Neural cell (in vitro differentiated cells): ENCODE results near the gene SND1. TPM values are rescaled to one million over a fixed set of nuclear protein-coding genes. Genes with fewer than 3 reads are reported as not detected.

Experiments
- H2AFZ ChIP-seq: fragments of 200-600, 300-800 bp; sonication (generic), shearing (Covaris generic); 2 replicates; pipeline ENCODE4 v1.6.0; 2014; ENCODE audit warnings: low read depth, mild to moderate bottlenecking, antibody characterized with exemption, low read length, moderate library complexity
- H3F3A ChIP-seq: fragments of 200-600 bp; shearing (Covaris generic); 2 replicates; pipeline ENCODE4 v1.6.1; 2016; ENCODE audit warnings: mild to moderate bottlenecking, moderate library complexity, mixed read lengths, antibody characterized with exemption, low read length; ENCODE audit not compliant: insufficient read depth, poor library complexity, severe bottlenecking
- H3K27ac ChIP-seq: fragments of 200-600, 300-800 bp; sonication (generic), shearing (Covaris generic); 2 replicates; pipeline ENCODE4 v1.5.1; 2014; ENCODE audit warnings: mild to moderate bottlenecking, low read length, moderate library complexity
- H3K27me3 ChIP-seq: fragments of 300-800, 200-600 bp; sonication (generic), shearing (Covaris generic); 2 replicates; pipeline ENCODE4 v1.6.0; 2014; ENCODE audit warnings: mild to moderate bottlenecking, low read depth, low read length, moderate library complexity; ENCODE audit not compliant: insufficient read depth
- H3K36me3 ChIP-seq: fragments of 300-800, 200-600 bp; sonication (generic), shearing (Covaris generic); 2 replicates; pipeline ENCODE4 v1.5.1; 2014; ENCODE audit warnings: mild to moderate bottlenecking, antibody characterized with exemption, low read length, moderate library complexity; ENCODE audit not compliant: insufficient read depth
- H3K4me2 ChIP-seq: fragments of 300-800, 200-600 bp; sonication (generic), shearing (Covaris generic); 2 replicates; pipeline ENCODE4 v1.6.0; 2014; ENCODE audit warnings: mild to moderate bottlenecking, low read length
- H3K4me3 ChIP-seq: fragments of 300-800, 200-600 bp; sonication (generic), shearing (Covaris generic); 2 replicates; pipeline ENCODE4 v1.5.1; 2014; ENCODE audit warnings: mild to moderate bottlenecking, low read length, moderate library complexity
- H3K79me2 ChIP-seq: fragments of 200-600 bp; shearing (Covaris generic); replicated peaks from 2 replicates; pipeline ENCODE4 v1.6.0; 2014; ENCODE audit warnings: mild to moderate bottlenecking, low read length, moderate library complexity; ENCODE audit not compliant: insufficient read depth
- H3K9ac ChIP-seq: fragments of 300-800, 200-600 bp; sonication (generic), shearing (Covaris generic); 2 replicates; pipeline ENCODE4 v1.6.1; 2016; ENCODE audit warnings: mild to moderate bottlenecking, low read length, mixed read lengths
- H3K9me2 ChIP-seq: fragments of 200-600 bp; shearing (Covaris generic); 2 replicates; pipeline ENCODE4 v1.6.1; 2016; ENCODE audit warnings: mild to moderate bottlenecking, low read length, mixed read lengths; ENCODE audit not compliant: insufficient read depth
- H3K9me3 ChIP-seq: fragments of 200-600, 300-800 bp; sonication (generic), shearing (Covaris generic); 2 replicates; pipeline ENCODE4 v1.6.1; 2016; ENCODE audit warnings: mild to moderate bottlenecking, mixed run types, low read length, moderate library complexity, mixed read lengths
- H4K20me1 ChIP-seq: fragments of 200-600 bp; shearing (Covaris generic); 2 replicates; pipeline ENCODE4 v1.6.1; 2016; ENCODE audit warnings: mild to moderate bottlenecking, mixed run types; ENCODE audit not compliant: insufficient read depth
- EP300 ChIP-seq: fragments of 450-650 bp; conservative IDR thresholded peaks from 2 replicates; pipeline ENCODE4 v1.6.1; 2014; ENCODE audit warnings: antibody characterized with exemption, mild to moderate bottlenecking, moderate library complexity; ENCODE audit not compliant: poor library complexity, severe bottlenecking
- EZH2 ChIP-seq: fragments of 200-600, 300-800 bp; shearing (Covaris generic), sonication (generic); IDR thresholded peaks from 2 replicates; pipeline ENCODE4 v1.6.1; 2014; ENCODE audit warnings: antibody characterized with exemption, low read length, borderline replicate concordance, mild to moderate bottlenecking; ENCODE audit not compliant: insufficient read depth, poor library complexity, severe bottlenecking
- MXI1 ChIP-seq: fragments of 450-650 bp; conservative IDR thresholded peaks from 2 replicates; pipeline ENCODE4 v1.6.1; 2014; ENCODE audit warnings: antibody characterized with exemption, mild to moderate bottlenecking; ENCODE audit not compliant: poor library complexity, severe bottlenecking
- POLR2AphosphoS5 ChIP-seq: IDR thresholded peaks from 2 replicates; pipeline ENCODE4 v1.6.1; 2012
- RAD21 ChIP-seq: fragments of 450-650 bp; conservative IDR thresholded peaks from 2 replicates; pipeline ENCODE4 v1.6.1; 2014; ENCODE audit warnings: antibody characterized with exemption, mild to moderate bottlenecking, moderate library complexity
- SMC3 ChIP-seq: fragments of 450-650 bp; conservative IDR thresholded peaks from 2 replicates; pipeline ENCODE4 v1.6.1; 2014; ENCODE audit warnings: antibody characterized with exemption, mild to moderate bottlenecking, moderate library complexity; ENCODE audit not compliant: poor library complexity
- TAF1 ChIP-seq: IDR thresholded peaks from 2 replicates; pipeline ENCODE4 v1.6.1; 2012; ENCODE audit warnings: low read depth
- polyA plus RNA-seq: library from polyadenylated mRNA; depleted of rRNA; stranded (reverse); fragments of >200 nt; gene quantifications from 2 replicates; pipeline ENCODE4 v1.2.3, GENCODE V29; 2014
- TF ChIP-seq, protein P1 (sequence below): IDR thresholded peaks from 2 replicates; pipeline ENCODE4 v1.6.1; 2012; ENCODE audit warnings: borderline replicate concordance
- TF ChIP-seq, protein P2 (sequence below): fragments of 450-650 bp; IDR thresholded peaks from 2 replicates; pipeline ENCODE4 v1.5.1; 2014; ENCODE audit warnings: antibody characterized with exemption, mild to moderate bottlenecking, moderate library complexity; ENCODE audit not compliant: poor library complexity, severe bottlenecking

SND1 gene
- polyA plus RNA-seq, 1 donor from 2014 or later, result 37.4 TPM

DNA sequence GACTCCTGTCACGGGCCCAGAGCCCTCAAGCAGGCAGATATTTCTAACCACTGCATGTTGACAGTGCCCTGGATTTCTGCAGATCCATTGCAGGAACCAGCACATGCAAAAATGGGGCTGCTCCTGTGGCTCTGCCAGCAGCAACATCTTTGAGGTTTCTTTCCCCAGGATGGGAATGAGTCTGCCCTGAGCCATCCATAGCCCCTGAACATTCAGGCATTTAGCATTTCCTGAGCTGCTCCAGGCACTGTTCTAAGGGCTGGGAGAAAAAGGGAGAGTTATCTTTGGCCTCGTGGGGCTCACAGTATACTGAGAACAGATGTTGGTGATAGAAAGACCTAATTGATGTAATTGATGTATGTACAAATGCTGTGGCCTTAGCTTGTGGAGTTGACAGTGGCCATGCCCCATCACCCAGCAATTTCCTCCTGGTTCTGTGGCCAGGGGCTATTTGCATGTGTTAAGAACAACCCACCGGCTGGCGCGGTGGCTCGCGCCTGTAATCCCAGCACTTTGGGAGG, 445.3 kb downstream of the SND1 start:
- H3K27me3 ChIP-seq, result no peaks in the 10 kb centered on the region
- H3K4me2 ChIP-seq, result no peak overlapping the region
- no peaks in the 10 kb centered on the region for H3K36me3 ChIP-seq
- no peaks in the 10 kb centered on the region for H3K9me3 ChIP-seq
- no peaks in the 10 kb centered on the region for H3F3A ChIP-seq
- no peak overlapping the region for H3K4me3 ChIP-seq
- no peak overlapping the region for H3K27ac ChIP-seq
- H3K9ac ChIP-seq, result no peak overlapping the region
- no peak overlapping the region for H2AFZ ChIP-seq
- no peaks in the 10 kb centered on the region for H3K79me2 ChIP-seq
- no peaks in the 10 kb centered on the region for H4K20me1 ChIP-seq
- no peaks in the 10 kb centered on the region for H3K9me2 ChIP-seq
- no peak for TF ChIP-seq RAD21
- no peak for TF ChIP-seq EP300
- TF ChIP-seq, protein P1, sequence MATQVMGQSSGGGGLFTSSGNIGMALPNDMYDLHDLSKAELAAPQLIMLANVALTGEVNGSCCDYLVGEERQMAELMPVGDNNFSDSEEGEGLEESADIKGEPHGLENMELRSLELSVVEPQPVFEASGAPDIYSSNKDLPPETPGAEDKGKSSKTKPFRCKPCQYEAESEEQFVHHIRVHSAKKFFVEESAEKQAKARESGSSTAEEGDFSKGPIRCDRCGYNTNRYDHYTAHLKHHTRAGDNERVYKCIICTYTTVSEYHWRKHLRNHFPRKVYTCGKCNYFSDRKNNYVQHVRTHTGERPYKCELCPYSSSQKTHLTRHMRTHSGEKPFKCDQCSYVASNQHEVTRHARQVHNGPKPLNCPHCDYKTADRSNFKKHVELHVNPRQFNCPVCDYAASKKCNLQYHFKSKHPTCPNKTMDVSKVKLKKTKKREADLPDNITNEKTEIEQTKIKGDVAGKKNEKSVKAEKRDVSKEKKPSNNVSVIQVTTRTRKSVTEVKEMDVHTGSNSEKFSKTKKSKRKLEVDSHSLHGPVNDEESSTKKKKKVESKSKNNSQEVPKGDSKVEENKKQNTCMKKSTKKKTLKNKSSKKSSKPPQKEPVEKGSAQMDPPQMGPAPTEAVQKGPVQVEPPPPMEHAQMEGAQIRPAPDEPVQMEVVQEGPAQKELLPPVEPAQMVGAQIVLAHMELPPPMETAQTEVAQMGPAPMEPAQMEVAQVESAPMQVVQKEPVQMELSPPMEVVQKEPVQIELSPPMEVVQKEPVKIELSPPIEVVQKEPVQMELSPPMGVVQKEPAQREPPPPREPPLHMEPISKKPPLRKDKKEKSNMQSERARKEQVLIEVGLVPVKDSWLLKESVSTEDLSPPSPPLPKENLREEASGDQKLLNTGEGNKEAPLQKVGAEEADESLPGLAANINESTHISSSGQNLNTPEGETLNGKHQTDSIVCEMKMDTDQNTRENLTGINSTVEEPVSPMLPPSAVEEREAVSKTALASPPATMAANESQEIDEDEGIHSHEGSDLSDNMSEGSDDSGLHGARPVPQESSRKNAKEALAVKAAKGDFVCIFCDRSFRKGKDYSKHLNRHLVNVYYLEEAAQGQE, result no peak
- no peak for TF ChIP-seq POLR2AphosphoS5
- no peak for TF ChIP-seq TAF1
- no peak for TF ChIP-seq EZH2
- TF ChIP-seq, protein P2, sequence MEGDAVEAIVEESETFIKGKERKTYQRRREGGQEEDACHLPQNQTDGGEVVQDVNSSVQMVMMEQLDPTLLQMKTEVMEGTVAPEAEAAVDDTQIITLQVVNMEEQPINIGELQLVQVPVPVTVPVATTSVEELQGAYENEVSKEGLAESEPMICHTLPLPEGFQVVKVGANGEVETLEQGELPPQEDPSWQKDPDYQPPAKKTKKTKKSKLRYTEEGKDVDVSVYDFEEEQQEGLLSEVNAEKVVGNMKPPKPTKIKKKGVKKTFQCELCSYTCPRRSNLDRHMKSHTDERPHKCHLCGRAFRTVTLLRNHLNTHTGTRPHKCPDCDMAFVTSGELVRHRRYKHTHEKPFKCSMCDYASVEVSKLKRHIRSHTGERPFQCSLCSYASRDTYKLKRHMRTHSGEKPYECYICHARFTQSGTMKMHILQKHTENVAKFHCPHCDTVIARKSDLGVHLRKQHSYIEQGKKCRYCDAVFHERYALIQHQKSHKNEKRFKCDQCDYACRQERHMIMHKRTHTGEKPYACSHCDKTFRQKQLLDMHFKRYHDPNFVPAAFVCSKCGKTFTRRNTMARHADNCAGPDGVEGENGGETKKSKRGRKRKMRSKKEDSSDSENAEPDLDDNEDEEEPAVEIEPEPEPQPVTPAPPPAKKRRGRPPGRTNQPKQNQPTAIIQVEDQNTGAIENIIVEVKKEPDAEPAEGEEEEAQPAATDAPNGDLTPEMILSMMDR, result no peak
- no peak for TF ChIP-seq MXI1
- TF ChIP-seq SMC3, result no peak

DNA sequence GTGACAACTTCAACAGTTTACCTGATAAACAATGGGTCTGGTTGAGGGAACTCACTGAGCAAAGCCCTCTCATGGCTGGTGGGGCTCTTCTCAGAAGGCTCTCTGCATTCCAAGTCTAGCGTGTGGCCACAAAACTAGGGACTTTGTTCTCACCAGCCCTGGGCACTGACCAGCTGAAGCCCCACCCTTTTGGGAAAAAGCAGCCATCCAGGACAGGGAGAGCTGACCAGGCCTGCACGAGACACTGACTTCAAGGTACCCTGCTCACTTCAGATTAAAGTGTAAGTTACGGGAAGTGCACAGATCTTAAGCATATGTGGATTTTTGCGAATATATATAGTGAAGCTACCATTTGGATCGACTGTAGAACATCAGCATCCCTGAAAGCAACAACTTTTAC, 446.6 kb downstream of the SND1 start:
- H3K4me2 ChIP-seq, result no peak overlapping the region
- no peaks in the 10 kb centered on the region for H4K20me1 ChIP-seq
- H3K27ac ChIP-seq, result no peak overlapping the region

More for the DNA sequence above, 446.6 kb downstream of the SND1 start:
- no peaks in the 10 kb centered on the region for H3K9me2 ChIP-seq
- H3K9ac ChIP-seq, result no peak overlapping the region
- peaks cover under 1% of the 10 kb centered on the region for H3K9me3 ChIP-seq
- no peak overlapping the region for H2AFZ ChIP-seq
- TF ChIP-seq POLR2AphosphoS5 (no peak), EP300 (no peak), TAF1 (no peak), MXI1 (no peak), RAD21 (no peak), SMC3 (no peak), EZH2 (no peak)
- TF ChIP-seq, protein P2, result no peak
- TF ChIP-seq, protein P1, result no peak
- H3K79me2 ChIP-seq, result no peaks in the 10 kb centered on the region
- no peak overlapping the region for H3K4me3 ChIP-seq
- no peaks in the 10 kb centered on the region for H3F3A ChIP-seq
- no peaks in the 10 kb centered on the region for H3K36me3 ChIP-seq
- H3K27me3 ChIP-seq, result peaks cover 3% of the 10 kb centered on the region
